HG02981 (cell line): ENCODE results near the gene DYNC1I1.
A peak's percentile ranks its signal among the peaks of the same experiment; 100 is the strongest.

ENCODE experiments used
- ATAC-seq: cut with Tn5 transposase; IDR thresholded peaks from one replicate; pipeline ENCODE4 v1.9.1; 2021; ENCODE audit warnings: mild to moderate bottlenecking, moderate library complexity; ENCODE audit not compliant: unreplicated experiment

Gene DYNC1I1

GRCh38 chr7:96069401-96069800 lies 297.0 kb downstream of the DYNC1I1 start:
- no peak for ATAC-seq

- no peak for ATAC-seq
Measured at GRCh38 chr7:96074871-96075270, 302.5 kb downstream of the DYNC1I1 start.

DNA sequence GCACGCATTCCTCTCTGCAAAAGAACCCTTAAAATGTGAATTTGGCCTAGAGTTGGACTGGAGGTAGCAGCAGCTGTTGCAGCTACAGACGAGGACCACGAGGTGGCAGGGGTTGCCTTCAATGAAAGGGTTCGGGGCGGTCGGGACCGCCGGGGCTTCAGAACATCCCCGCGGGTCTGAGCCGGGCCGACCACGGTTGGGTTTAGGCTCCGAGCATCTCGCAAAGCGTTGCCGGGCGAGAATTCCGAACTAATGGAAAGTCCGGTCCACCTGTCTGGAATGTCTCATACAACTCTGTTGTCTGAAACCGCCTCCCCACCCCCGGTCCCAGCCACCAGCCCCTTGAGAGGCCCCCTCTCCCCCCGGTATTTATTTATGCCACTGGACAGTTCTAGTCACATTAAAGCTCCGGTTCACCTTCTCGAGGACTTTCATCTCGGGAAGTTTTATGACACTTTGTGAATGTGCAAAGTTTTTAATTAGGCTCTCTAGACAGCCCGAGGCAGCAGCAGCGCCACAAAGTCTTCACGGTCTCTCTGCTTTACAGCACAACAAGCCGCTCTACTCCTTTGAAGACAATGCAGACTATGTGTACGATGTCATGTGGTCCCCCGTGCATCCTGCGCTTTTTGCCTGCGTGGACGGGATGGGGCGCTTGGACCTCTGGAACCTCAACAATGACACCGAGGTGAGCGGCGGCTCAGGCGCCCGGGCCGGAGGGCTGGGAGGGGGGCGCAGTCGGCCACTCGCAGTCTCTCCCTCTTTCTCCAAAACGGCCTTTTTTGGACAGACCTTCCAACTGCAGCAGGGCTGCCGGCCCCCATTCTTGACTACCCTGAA lies 303.4 kb downstream of the DYNC1I1 start:
- peak; percentile 92 for ATAC-seq

DNA sequence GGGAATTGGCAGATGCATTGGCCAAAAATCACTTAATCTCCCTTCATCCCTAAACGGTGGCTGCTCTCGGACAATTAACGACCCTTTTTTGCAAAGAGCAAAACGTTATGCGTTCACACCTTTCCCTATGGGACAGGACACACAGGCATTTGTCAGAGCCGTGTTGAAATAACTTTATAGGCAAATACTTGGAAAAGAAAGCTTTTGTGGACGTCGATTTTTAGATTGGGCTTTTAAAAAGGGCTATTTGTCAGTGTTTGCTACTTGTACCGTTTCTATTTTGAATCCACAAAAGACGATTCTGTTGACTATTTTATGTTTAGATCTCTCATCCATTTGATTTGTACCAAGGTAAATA lies 304.0 kb downstream of the DYNC1I1 start:
- no peak for ATAC-seq

DNA sequence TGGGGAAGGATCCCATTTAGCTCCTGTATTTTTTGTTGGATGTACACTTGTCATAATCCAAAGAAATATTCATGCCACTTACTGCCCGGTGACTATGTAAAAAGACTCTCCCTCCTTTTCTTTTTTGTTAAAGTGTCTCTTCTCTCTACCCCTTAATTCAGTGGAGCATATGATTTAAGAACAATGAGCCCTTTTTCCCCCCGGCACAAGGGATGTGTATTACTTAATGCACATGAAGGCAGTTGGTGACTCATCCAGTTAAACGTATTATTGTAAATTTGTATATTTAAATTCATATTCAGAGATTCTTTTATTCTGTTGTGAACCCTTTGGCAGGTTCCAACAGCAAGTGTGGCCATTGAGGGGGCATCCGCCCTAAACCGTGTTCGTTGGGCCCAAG lies 307.7 kb downstream of the DYNC1I1 start:
- no peak for ATAC-seq

GRCh38 chr7:96084881-96085553 lies 312.7 kb downstream of the DYNC1I1 start:
- ATAC-seq: no peak

- ATAC-seq: no peak
Measured at GRCh38 chr7:96085953-96086352, 313.6 kb downstream of the DYNC1I1 start.

DNA sequence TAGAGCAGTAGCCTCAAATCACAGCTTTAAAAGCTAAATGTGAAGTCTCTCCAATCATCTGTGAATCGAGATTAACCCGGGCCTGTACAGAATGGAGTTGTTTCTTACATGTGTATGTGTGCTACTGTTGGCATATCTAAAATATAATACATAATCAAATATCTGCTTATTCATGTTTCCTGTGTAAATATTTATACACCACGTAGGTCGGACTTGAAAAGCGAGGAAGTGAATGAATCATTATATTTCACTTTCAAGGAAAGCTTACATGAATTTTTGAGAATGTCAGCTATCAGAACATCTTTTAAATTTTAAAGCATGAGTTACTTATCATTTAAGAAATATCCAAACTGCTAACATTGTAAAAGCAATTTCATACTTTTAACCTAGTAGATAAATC lies 316.2 kb downstream of the DYNC1I1 start:
- ATAC-seq: no peak

DNA sequence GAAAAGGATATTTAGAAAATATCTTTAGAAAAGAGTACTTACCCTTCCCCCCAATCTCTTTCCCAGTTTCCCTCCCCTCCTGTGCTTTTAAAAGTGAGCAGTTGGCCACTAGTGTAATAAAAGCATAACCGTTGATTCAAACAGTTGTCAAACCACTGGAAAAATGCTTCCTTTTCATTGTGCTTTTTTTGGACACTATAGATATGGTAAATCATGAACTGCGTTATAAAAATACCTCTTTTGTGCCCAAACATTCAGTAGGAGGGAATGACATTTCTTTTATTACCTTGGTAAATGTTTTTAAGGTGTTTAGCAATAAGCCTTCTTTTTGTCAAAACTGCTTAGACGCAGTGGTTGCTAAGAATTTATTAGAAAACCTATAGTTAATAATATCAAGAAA lies 317.2 kb downstream of the DYNC1I1 start:
- ATAC-seq: no peak

DNA sequence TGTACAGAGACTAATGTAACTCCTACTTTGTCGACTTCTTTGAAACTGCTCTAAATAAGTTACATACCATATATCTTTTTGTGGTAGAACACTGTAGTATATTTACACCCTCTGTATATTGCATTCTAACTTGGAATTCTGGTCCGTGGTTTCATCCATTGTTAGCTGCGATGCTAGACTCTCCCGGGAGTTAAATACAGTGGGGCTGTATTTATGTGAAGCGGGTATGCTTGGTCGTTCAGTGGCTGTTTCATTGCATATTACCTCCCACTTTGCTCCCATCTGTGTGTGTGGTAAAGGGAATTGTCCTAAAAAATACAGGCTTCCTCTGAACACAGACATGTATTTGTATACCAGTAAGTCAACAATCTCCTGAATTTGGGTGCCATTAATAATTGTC lies 318.4 kb downstream of the DYNC1I1 start:
- no peak for ATAC-seq

- ATAC-seq: no peak
Measured at GRCh38 chr7:96093435-96093834, 321.1 kb downstream of the DYNC1I1 start.

GRCh38 chr7:96097835-96098234 lies 325.5 kb downstream of the DYNC1I1 start:
- no peak for ATAC-seq

DNA sequence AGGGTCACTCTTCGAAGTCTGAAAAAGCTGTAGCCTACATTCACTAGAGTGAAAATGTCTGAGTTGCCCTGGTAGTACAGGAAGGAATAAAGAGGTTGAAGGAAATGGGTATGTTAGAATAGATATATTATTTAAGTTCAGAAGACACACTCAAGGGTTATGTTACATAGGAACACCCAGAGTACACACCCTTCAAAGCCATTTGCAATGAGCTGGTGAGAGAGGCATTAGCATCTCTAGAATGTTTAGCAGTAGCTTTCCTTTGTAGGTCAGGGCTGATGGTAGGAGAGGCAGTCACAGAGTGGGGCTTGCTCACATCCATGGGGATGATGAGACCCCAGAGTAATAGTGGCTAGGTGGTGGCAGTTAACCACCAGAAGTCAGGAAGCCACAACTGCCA lies 328.4 kb downstream of the DYNC1I1 start:
- ATAC-seq: no peak

- no peak for ATAC-seq
Measured at GRCh38 chr7:96102096-96102811, 329.9 kb downstream of the DYNC1I1 start.

DNA sequence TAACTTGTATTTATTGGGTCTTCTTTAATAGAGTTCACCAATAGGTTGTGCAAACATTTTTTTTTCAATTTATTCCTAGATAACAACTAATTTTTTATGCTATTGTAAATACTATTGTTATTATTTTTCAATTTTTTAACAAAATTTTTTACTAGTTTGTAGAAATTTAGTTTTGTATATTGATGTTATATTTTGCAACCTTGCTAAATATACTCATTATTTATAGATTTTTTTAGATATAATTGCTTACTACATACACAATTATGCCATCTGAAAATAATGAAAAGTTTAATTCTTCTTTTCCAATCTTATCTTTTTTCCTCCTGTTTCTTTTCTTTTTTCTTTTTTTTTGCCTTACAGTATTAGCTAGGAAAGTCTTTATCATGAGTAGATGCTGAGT lies 332.6 kb downstream of the DYNC1I1 start:
- ATAC-seq: no peak

DNA sequence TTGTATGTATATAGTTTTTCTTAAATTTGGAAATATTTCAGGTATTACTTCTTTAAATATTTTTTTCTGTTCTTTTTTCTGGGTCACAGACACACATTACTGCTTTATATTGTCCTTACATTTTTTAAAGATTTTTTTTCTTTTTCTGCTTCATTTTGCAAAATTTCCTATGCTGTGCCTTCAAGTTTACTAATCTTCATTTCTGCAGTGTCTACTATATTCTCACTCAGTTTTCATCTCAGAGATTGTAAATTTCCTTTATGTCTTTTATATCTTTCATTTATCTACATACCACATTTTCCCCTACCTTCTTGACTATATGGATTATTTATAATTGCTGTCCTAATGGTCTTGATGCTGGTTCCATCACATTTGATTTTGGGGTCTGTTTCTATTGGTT lies 339.1 kb downstream of the DYNC1I1 start:
- ATAC-seq: no peak

DNA sequence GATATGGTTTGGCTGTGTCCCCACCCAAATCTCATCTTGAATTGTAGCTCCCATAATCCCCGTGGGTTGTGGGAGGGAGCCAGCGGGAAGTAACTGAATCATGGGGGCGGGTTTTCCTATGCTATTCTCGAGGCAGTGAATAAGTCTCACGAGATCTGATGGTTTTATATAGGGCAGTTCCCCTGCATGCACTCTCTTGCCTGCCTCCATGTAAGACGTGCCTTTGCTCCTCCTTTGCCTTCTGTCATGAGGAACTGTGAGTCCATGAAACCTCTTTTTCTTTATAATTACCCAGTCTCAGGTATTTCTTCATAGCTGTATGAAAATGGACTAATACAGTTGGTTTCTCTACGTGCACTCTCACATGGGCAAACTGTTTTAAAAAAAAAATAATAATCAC lies 341.8 kb downstream of the DYNC1I1 start:
- ATAC-seq: no peak

DNA sequence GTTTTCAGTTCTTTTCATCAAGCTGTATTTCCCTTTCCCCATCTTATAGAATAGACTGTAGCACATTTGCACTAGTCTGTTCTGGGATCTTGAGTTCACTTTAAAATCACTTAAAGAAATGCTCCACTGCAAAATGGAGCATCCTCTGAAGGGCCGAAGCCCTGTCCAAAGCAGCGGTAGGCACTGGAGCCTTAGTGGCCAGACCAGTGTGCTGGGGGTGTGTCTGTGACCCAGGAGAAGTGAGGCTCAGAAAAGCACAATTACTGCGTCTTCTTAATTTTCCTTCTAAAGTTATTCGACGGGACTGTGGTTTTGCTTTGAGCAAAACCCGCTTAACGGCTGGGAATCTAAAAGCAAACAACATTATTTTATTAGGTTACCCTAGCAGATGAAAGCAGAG lies 343.8 kb downstream of the DYNC1I1 start:
- no peak for ATAC-seq

DNA sequence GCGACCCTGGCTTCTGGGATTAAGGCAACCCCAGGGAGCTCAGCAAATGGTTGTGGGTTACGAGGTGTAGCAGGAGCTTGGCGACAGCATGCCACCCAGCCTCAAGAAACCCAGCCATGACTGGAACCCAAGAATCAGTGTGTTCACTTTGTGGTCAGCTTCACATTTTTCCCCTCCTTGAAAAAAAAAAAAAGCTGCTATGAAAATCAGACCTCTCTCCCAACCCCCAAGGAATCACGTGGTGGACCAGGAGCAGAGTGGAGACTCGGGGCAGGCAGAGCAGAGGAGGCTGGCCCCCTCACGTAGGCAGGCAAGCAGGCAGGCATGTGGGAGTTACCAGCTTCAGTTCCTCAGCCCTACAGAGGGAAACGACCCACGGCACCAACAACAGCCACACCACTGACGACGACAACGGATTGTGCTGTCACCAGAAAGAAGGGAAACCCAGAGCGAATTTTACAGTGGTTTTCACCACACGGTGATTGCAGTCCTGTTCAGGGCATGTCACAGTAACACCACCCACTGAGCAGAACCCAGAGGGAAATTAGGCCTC lies 346.2 kb downstream of the DYNC1I1 start:
- ATAC-seq: no peak

DNA sequence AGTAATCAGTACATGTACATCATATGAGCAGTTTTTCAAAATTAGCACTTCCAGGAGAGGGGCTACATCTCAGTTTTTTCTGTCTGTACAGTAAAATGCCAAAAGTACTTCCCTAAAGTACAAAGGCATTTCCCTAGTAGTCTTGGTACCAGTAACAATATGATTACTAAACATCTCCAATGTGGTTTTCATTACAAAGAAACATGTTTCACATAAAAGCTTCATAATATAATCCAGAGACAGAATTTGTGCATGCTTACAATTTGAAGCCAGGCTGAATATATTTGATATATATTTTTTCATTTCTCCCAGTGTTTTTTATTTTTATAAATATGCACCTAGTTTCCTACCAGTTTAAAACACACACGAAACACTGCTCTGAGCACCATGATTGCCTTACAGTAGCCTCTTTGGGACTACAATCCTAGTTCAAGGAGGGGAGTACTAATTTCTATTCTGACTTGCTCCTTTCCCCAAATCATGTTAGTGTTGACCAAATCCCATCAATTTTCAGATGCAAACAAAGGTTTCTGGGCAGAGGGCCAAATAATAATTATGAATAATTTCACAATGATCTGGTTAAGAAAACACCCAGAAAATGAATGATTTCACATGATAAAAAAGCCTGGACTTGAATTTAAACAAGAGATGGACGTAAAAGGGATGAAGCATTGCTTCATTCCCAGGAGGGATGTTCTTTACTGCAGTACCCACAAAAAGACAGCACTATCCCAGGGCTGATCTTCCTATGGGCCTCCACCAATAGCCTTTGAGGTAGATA lies 348.3 kb downstream of the DYNC1I1 start:
- ATAC-seq: no peak

GRCh38 chr7:96121752-96122151 lies 349.4 kb downstream of the DYNC1I1 start:
- ATAC-seq: no peak
